HepG2 (cell line): ENCODE data around the gene CSTF2. TPM values are rescaled to one million over a fixed set of nuclear protein-coding genes. Genes with fewer than 3 reads are reported as not detected.

Source experiments
- ATAC-seq: fragments of 200-7000 bp; cut with Tn5 transposase; 3 replicates; pipeline ENCODE4 v1.9.1; 2020; ENCODE audit warnings: mild to moderate bottlenecking, moderate library complexity
- BruUV-seq: library from RNA; stranded (reverse); fragments of 400-500 nt; replicated peaks from 2 replicates; lab custom pipeline; 2021; lab: Mats Ljungman, UMichigan
- CTCF ChIA-PET: fragments of 300-600 bp; formaldehyde crosslinking; extraction: SDS; loops from one replicate; lab custom pipeline; 2021; ENCODE audit warnings: low total read pairs, inconsistent platforms, low intra/inter-chr PET ratio; lab: Yijun Ruan, JAX
- POLR2A ChIA-PET: fragments of 350-600 bp; sonication (Branson Sonifier 250); formaldehyde crosslinking; loops from one replicate; lab custom pipeline; 2020; ENCODE audit warnings: antibody characterized with exemption, inconsistent platforms; lab: Yijun Ruan, JAX
- DNase-seq: peaks from one replicate; pipeline ENCODE4 v3.0.0-alpha.2; 2015; ENCODE audit warnings: low spot score
- FAIRE-seq: peaks from 3 replicates; lab custom pipeline; 2011; peaks lifted over from hg19 to GRCh38; lab: Jason Lieb, UNC
- H2AFZ ChIP-seq: one replicate; pipeline ENCODE4 v1.6.1; 2011; ENCODE audit warnings: low read length, inconsistent platforms
- H3K27ac ChIP-seq: fragments of 300-600 bp; 3 replicates; pipeline ENCODE4 v1.8.0; 2011; ENCODE audit warnings: mixed run types, mild to moderate bottlenecking, mixed read lengths, low read length, inconsistent platforms; ENCODE audit not compliant: insufficient read depth; ENCODE audit errors: extremely low read length
- H3K27me3 ChIP-seq, 2 experiments: fragments of 200-600 bp in 1 of 2; 2 replicates in 1 of 2; 3 replicates in 1 of 2; pipeline versions ENCODE4 v1.6.0 to v1.8.0; 2011; ENCODE audit warnings: low read length in 2 of 2, mild to moderate bottlenecking in 2 of 2, moderate library complexity in 2 of 2, inconsistent platforms in 1 of 2; ENCODE audit not compliant: insufficient read depth in 2 of 2, control insufficient read depth in 1 of 2
- H3K36me3 ChIP-seq, 2 experiments: fragments of 200-600 bp in 1 of 2; replicated peaks in 1 of 2; 2 replicates in 1 of 2; 3 replicates in 1 of 2; pipeline versions ENCODE4 v1.5.1 to v1.8.0; 2011; ENCODE audit warnings: low read length in 2 of 2, inconsistent platforms in 1 of 2; ENCODE audit not compliant: insufficient read depth in 2 of 2, control insufficient read depth in 1 of 2
- H3K4me1 ChIP-seq: 2 replicates; pipeline ENCODE4 v1.5.1; 2012; ENCODE audit warnings: low read length, inconsistent platforms; ENCODE audit not compliant: insufficient read depth
- H3K4me2 ChIP-seq: 2 replicates; pipeline ENCODE4 v1.6.0; 2011; ENCODE audit warnings: low read depth, low read length, inconsistent platforms
- H3K4me3 ChIP-seq, 3 experiments: fragments of 200-600 bp in 1 of 3; sonication (generic), shearing (Covaris generic) in 1 of 3; replicated peaks in 1 of 3; 2 replicates each; pipeline ENCODE4 v1.5.1; 2011 to 2016; ENCODE audit warnings: low read length in 3 of 3, inconsistent platforms in 2 of 3, low read depth in 2 of 3, mild to moderate bottlenecking in 2 of 3, control low read depth in 1 of 3, mixed read lengths in 1 of 3; ENCODE audit not compliant: insufficient read depth in 1 of 3
- H3K79me2 ChIP-seq: one replicate; pipeline ENCODE4 v1.6.1; 2011; ENCODE audit warnings: low read length, inconsistent platforms; ENCODE audit not compliant: insufficient read depth
- H3K9ac ChIP-seq: 2 replicates; pipeline ENCODE4 v1.6.0; 2011; ENCODE audit warnings: mild to moderate bottlenecking, low read depth, low read length, inconsistent platforms; ENCODE audit not compliant: insufficient read depth
- H3K9me3 ChIP-seq: 2 replicates; pipeline ENCODE4 v1.5.1; 2012; ENCODE audit warnings: mild to moderate bottlenecking, low read length
- H4K20me1 ChIP-seq: 2 replicates; pipeline ENCODE4 v1.6.0; 2011; ENCODE audit warnings: inconsistent platforms, mild to moderate bottlenecking, low read length, moderate library complexity; ENCODE audit not compliant: insufficient read depth
- CHD4 ChIP-seq: fragments of 200-600 bp; sonication (generic); IDR thresholded peaks from 2 replicates; pipeline ENCODE4 v1.7.0; 2017; ENCODE audit warnings: mild to moderate bottlenecking, low read length, borderline replicate concordance
- DNMT3B ChIP-seq: conservative IDR thresholded peaks from 2 replicates; pipeline ENCODE4 v1.6.1; 2016; ENCODE audit warnings: missing biosample characterization, control low read depth
- EED ChIP-seq: sonication (generic); formaldehyde crosslinking; IDR thresholded peaks from 2 replicates; pipeline ENCODE4 v1.5.0; 2020; ENCODE audit warnings: mild to moderate bottlenecking, missing genetic modification reagents
- IKZF5 ChIP-seq: IDR thresholded peaks from 2 replicates; pipeline ENCODE4 v1.6.1; 2018; ENCODE audit warnings: missing genetic modification reagents, mild to moderate bottlenecking, missing compliant biosample characterization
- MAFK ChIP-seq, 2 experiments: IDR thresholded peaks in 1 of 2; conservative IDR thresholded peaks in 1 of 2; 2 replicates each; pipeline ENCODE4 v1.6.1; 2011; ENCODE audit warnings: improper control_type of control experiment in 2 of 2, low read length in 2 of 2
- MBD4 ChIP-seq: IDR thresholded peaks from 2 replicates; pipeline ENCODE4 v1.6.1; 2012; ENCODE audit warnings: low read length, inconsistent platforms, borderline replicate concordance
- MIXL1 ChIP-seq: IDR thresholded peaks from 2 replicates; pipeline ENCODE4 v1.6.1; 2016
- NCOA1 ChIP-seq: sonication (generic); formaldehyde crosslinking; IDR thresholded peaks from 2 replicates; pipeline ENCODE4 v1.9.0; 2021; ENCODE audit warnings: missing genetic modification reagents
- PAF1 ChIP-seq: IDR thresholded peaks from 2 replicates; pipeline ENCODE4 v1.6.1; 2016; ENCODE audit warnings: missing genetic modification reagents, missing compliant biosample characterization
- PPARG ChIP-seq: conservative IDR thresholded peaks from 2 replicates; pipeline ENCODE4 v1.6.1; 2016; ENCODE audit warnings: missing biosample characterization, missing genetic modification reagents
- SMAD3 ChIP-seq: sonication (generic); formaldehyde crosslinking; IDR thresholded peaks from 2 replicates; pipeline ENCODE4 v1.4.0; 2020; ENCODE audit warnings: missing genetic modification reagents
- ZBTB39 ChIP-seq: sonication (generic); formaldehyde crosslinking; IDR thresholded peaks from 2 replicates; pipeline ENCODE4 v1.5.0; 2020; ENCODE audit warnings: missing genetic modification reagents
- ZMYM2 ChIP-seq: sonication (generic); formaldehyde crosslinking; IDR thresholded peaks from 2 replicates; pipeline ENCODE4 v1.8.0; 2022; ENCODE audit warnings: mild to moderate bottlenecking, missing genetic modification reagents
- ZMYM3 ChIP-seq: sonication (generic); formaldehyde crosslinking; IDR thresholded peaks from 2 replicates; pipeline ENCODE4 v1.5.1; 2020; ENCODE audit warnings: mild to moderate bottlenecking, missing genetic modification reagents
- ZNF136 ChIP-seq: sonication (generic); formaldehyde crosslinking; IDR thresholded peaks from 2 replicates; pipeline ENCODE4 v1.8.1; 2022; ENCODE audit warnings: low read depth, mild to moderate bottlenecking, moderate library complexity, missing genetic modification reagents
- ZNF510 ChIP-seq: sonication (generic); formaldehyde crosslinking; IDR thresholded peaks from 2 replicates; pipeline ENCODE4 v1.4.0; 2020; ENCODE audit warnings: low read depth, mild to moderate bottlenecking, missing genetic modification reagents
- ZNF589 ChIP-seq: sonication (generic); formaldehyde crosslinking; conservative IDR thresholded peaks from 2 replicates; pipeline ENCODE4 v1.8.0; 2022; ENCODE audit warnings: mild to moderate bottlenecking, moderate library complexity, missing genetic modification reagents
- WGBS: methylation state at CpG from one replicate; pipeline ENCODE4 v1.1.6; 2017; ENCODE audit warnings: low lambda C conversion rate; 5-methylcytosine and 5-hydroxymethylcytosine counted together
- in situ Hi-C: cut with HindIII; loops from 2 replicates; pipeline ENCODE4 v1.10.0; 2017; ENCODE audit warnings: low pct_unique_long_range_greater_than_20kb; ENCODE audit not compliant: extremely low pct_ligation_motif_present
- intact Hi-C: fragments of 100-400 bp; cut with micrococcal nuclease; formaldehyde crosslinking; loops from one replicate; pipeline ENCODE4 v1.10.0; 2022; ENCODE audit not compliant: unreplicated experiment
- polyA plus RNA-seq, 8 experiments: library from polyadenylated mRNA; depleted of rRNA in 3 of 8; stranded (reverse) in 7 of 8; unstranded in 1 of 8; fragments of >200 nt; fragmentation: Illumina TruSeq in 4 of 8; extraction: Trizol in 4 of 8; gene quantifications; 2 replicates each; pipeline versions ENCODE4 v1.2.1 to v1.2.3, GENCODE V29; 2011 to 2016; ENCODE audit warnings: low read depth in 4 of 8, missing spikeins in 1 of 8, mixed read lengths in 1 of 8; ENCODE audit not compliant: insufficient read depth in 1 of 8
- total RNA-seq, 5 experiments: library from RNA; depleted of rRNA; stranded (reverse); fragments of >200 nt; fragmentation: Illumina TruSeq; extraction: Trizol; gene quantifications; 2 replicates each; pipeline ENCODE4 v1.2.3, GENCODE V29; 2016; ENCODE audit warnings: low read depth in 1 of 5
- TF ChIP-seq, protein P1 (sequence below): sonication (generic); formaldehyde crosslinking; IDR thresholded peaks from 2 replicates; pipeline ENCODE4 v1.8.0; 2022; ENCODE audit warnings: mild to moderate bottlenecking, missing genetic modification reagents, moderate library complexity
- TF ChIP-seq, protein P2 (sequence below): sonication (generic); formaldehyde crosslinking; IDR thresholded peaks from 2 replicates; pipeline ENCODE4 v1.5.0; 2020; ENCODE audit warnings: missing genetic modification reagents, mild to moderate bottlenecking, borderline replicate concordance

Gene CSTF2
- total and polyA plus RNA-seq, 2 of the 13 experiments (the other 11 are each of a cell fraction or from before 2014, with no cell fraction given) = 19.7 to 26.7 TPM

DNA sequence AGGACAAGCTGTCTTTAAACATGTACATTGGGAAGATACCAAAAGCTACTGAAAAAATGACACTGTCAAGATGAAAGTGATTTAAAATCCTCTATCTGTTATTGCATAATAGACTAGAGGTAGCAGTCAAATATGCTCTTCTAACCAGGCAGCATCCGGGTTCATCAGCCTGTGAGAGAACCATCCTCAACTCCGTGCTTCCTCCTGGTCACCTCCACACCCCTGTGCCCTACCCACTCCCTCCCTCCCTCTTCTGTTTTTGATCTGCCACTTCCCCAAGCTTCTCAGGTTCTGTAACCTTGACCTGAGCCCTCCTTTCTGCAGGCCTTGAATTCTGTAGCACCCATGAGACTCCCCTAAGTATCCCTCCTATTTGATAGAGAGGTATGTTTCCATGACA lies 48.1 kb downstream of the CSTF2 start:
- TF ChIP-seq PPARG (CRISPR knock-in tag) (no peak), ZNF136 (CRISPR knock-in tag) (no peak), ZNF589 (CRISPR knock-in tag) (no peak), ZBTB39 (CRISPR knock-in tag) (no peak), DNMT3B (CRISPR knock-in tag) (no peak), ZMYM3 (CRISPR knock-in tag) (no peak), MAFK (conservative IDR thresholded peaks at IDR 0.05 in 1 of 2, IDR thresholded peaks at IDR 0.05 in 1 of 2; ENCODE audit: low read length in 2 of 2) (no peak), ZNF510 (no peak), ZMYM2 (no peak), PAF1 (CRISPR knock-in tag) (no peak), CHD4 (no peak), NCOA1 (no peak), EED (CRISPR knock-in tag) (no peak), SMAD3 (no peak), MBD4 (no peak), IKZF5 (no peak), MIXL1 (CRISPR knock-in tag) (no peak)
- TF ChIP-seq, protein P1, sequence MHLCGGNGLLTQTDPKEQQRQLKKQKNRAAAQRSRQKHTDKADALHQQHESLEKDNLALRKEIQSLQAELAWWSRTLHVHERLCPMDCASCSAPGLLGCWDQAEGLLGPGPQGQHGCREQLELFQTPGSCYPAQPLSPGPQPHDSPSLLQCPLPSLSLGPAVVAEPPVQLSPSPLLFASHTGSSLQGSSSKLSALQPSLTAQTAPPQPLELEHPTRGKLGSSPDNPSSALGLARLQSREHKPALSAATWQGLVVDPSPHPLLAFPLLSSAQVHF = no peak
- TF ChIP-seq, protein P2, sequence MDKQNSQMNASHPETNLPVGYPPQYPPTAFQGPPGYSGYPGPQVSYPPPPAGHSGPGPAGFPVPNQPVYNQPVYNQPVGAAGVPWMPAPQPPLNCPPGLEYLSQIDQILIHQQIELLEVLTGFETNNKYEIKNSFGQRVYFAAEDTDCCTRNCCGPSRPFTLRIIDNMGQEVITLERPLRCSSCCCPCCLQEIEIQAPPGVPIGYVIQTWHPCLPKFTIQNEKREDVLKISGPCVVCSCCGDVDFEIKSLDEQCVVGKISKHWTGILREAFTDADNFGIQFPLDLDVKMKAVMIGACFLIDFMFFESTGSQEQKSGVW = no peak
- FAIRE-seq = no peak
- no peak for DNase-seq
- Histone ChIP-seq H3K9me3 (no peaks in the 10 kb centered on the region), H3K9ac (no peak overlapping the region), H3K4me2 (no peak overlapping the region), H2AFZ (no peak overlapping the region), H3K27me3 (no peaks in the 10 kb centered on the region), H3K36me3 (no peaks in the 10 kb centered on the region), H3K4me1 (no peaks in the 10 kb centered on the region), H4K20me1 (no peaks in the 10 kb centered on the region), H3K27ac (no peak overlapping the region), H3K79me2 (no peaks in the 10 kb centered on the region), H3K4me3 (no peak overlapping the region)
- ATAC-seq = no peak
- 9% methylated on average over 2 of the region's 2 CpGs for WGBS
- CTCF ChIA-PET = no interaction called here
- POLR2A ChIA-PET = no interaction called here
- in situ Hi-C loops (no loop called here), intact Hi-C loops (no loop called here)
- no TSS peak for BruUV-seq
